ENCODE measurements around the gene NDUFS6.
A peak's percentile ranks its signal among the peaks of the same experiment; 100 is the strongest.

Gene NDUFS6

DNA sequence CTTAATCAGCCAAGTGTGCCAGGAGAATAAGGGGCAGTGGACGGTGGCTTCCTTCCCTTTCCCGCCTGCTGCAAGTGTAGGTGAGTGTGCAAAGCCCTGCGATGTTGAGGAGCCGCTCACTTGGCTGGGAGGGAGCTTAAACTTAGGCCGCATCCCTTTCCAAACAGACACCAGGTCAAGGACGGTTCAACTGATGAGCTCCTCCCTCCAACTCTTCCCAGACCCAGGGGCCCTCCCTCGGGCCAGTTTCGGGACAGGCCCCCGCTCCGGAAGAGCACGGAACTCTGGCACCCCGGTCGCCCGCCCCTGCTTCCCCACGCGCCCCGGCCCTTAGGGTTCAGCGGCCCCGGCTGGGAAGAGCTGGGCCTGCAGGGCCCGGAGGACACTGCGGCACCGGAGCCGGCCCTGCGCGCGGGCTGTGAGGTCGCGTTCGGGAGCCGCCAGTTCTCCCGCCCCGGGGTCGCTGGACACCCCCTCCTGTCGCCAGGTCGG, 2.1 kb upstream of the NDUFS6 start:
- peak overlapping the region; percentile 85 for H3K4me3 ChIP-seq (ENCODE audit: low read length)
- DNase-seq (ENCODE audit: low read depth), result no peak
- TF ChIP-seq, protein P1, sequence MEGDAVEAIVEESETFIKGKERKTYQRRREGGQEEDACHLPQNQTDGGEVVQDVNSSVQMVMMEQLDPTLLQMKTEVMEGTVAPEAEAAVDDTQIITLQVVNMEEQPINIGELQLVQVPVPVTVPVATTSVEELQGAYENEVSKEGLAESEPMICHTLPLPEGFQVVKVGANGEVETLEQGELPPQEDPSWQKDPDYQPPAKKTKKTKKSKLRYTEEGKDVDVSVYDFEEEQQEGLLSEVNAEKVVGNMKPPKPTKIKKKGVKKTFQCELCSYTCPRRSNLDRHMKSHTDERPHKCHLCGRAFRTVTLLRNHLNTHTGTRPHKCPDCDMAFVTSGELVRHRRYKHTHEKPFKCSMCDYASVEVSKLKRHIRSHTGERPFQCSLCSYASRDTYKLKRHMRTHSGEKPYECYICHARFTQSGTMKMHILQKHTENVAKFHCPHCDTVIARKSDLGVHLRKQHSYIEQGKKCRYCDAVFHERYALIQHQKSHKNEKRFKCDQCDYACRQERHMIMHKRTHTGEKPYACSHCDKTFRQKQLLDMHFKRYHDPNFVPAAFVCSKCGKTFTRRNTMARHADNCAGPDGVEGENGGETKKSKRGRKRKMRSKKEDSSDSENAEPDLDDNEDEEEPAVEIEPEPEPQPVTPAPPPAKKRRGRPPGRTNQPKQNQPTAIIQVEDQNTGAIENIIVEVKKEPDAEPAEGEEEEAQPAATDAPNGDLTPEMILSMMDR (conservative IDR thresholded peaks at IDR 0.05; ENCODE audit: low read depth, low read length), result no peak

DNA sequence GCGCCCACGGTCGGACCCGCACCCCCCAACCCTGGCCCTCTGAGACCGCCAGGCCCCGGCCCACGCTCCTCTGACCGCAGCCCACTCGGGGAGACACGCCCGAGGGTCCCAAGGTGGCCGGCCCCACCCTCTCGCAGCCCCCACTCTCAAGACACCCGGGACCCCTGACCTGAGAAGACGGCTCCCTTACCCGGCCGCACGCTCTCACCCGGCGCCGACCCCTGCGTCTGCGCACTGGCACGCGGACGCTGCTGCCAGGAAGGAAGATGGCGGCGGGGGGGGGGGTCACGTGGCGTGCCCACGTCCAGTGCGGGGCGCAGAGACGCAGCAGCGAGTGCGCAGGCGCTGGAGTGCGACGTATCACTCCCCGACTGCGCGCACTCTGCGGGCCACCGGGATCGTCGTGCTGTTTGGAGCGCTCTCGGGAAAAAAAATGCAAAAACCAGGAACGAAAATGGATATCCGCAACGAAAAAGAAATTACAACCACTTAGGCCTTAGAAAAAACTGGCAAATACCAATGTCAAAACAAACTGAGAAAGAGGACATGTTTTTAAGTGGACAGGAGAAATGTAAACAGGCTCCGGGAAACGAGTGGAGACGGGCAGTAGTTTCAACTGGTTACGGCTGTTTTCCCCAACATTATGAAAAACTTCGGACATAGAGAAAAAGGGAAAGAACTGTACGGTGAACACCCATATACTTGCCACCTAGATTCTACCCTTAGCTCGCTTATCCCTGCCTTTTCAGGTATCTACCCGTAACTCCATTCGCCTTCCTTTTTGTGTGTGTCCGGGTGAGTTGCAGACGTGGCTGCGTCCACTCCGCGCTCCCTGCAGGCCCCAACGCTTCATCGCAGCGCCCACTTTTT, 1.4 kb upstream of the NDUFS6 start, which contains the start of gene MRPL36:
MRPL36 (minus strand) TSS at position 236 of the 870 bp plus-strand sequence. CDS start 902 bp downstream, outside the sequence.
- TF ChIP-seq, protein P1 (conservative IDR thresholded peaks at IDR 0.05; ENCODE audit: low read depth, low read length), result no peak
- H3K4me3 ChIP-seq (ENCODE audit: low read length), result peak within 1 kb of the TSS; percentile 85
- DNase-seq (ENCODE audit: low read depth), result peak; percentile 54

DNA sequence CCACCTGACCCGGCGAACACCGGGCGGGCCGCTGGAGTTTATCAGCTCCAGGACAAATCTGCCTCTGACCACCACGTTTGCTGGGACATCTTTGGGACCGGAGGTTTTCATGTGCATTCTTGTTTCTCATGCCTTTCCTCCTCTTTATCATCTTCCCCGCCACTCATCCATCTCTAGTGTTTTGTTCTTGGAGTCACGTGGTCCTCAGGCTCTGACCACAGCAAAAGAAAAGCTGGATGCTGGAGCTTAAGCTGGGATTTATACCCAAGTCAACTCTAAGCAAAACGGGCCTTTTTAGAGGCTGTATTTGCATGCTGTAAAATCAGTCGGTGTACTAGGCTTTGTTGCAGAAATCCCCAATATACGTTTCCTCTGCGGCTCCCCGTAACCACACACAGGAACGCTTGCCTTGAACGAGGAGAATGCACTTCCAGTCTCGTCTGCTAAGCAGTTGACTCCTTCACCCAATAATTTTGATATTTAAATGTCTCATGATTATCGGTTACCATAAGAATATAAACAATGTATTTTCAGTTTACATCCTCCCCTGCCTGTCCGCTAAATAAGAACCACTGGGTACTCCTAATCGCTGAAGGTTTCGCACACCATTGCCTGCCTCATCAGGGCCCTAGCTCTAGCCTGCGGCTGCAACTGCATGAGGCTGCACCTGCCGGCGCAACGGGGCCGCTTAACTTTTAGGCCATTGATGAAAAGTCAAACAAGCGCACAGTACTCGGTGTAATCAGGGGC, 560 bp upstream of the NDUFS6 start:
- no peak for DNase-seq (ENCODE audit: low read depth)
- peak overlapping the region; percentile 85 for H3K4me3 ChIP-seq (ENCODE audit: low read length)
- TF ChIP-seq, protein P1 (conservative IDR thresholded peaks at IDR 0.05; ENCODE audit: low read depth, low read length), result no peak

DNA sequence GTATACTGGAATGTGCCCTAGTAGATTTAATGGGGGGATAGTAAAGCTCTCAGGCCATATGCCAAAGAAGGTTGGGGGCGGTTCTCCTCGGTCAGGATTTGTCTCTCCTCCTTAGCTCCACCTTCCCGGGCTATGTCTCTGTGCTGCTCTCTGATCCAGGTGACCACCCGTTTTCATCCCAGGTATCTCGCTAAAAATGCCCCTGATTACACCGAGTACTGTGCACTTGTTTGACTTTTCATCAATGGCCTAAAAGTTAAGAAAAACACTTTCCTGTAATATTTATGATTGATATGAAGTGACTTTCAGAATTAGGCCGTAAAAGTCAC, 724 bp downstream of the NDUFS6 start:
- H3K4me3 ChIP-seq (ENCODE audit: low read length), result peak overlapping the region; percentile 85
- TF ChIP-seq, protein P1 (conservative IDR thresholded peaks at IDR 0.05; ENCODE audit: low read depth, low read length), result no peak
- DNase-seq (ENCODE audit: low read depth), result no peak

DNA sequence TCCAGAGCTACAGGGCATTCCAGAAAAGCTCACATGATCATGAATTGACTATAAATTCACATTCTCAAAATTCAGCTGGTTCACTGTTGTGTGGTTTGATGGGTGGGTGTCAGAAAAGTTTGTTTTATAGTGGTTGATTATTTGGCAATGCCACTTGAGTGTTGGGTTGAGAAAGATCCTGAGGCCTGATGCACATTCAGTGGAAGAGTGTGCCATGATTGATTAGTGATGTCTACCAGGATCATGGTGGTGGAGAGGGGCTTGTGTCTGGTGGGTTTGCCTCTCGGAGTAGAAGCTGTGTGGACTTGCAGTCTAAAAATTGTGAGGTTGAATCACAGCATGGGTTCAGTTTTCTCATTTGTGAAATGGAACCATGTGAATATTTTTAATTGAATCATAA, 2.0 kb downstream of the NDUFS6 start:
- DNase-seq (ENCODE audit: low read depth), result no peak
- TF ChIP-seq, protein P1 (conservative IDR thresholded peaks at IDR 0.05; ENCODE audit: low read depth, low read length), result no peak
- no peak overlapping the region for H3K4me3 ChIP-seq (ENCODE audit: low read length)

DNA sequence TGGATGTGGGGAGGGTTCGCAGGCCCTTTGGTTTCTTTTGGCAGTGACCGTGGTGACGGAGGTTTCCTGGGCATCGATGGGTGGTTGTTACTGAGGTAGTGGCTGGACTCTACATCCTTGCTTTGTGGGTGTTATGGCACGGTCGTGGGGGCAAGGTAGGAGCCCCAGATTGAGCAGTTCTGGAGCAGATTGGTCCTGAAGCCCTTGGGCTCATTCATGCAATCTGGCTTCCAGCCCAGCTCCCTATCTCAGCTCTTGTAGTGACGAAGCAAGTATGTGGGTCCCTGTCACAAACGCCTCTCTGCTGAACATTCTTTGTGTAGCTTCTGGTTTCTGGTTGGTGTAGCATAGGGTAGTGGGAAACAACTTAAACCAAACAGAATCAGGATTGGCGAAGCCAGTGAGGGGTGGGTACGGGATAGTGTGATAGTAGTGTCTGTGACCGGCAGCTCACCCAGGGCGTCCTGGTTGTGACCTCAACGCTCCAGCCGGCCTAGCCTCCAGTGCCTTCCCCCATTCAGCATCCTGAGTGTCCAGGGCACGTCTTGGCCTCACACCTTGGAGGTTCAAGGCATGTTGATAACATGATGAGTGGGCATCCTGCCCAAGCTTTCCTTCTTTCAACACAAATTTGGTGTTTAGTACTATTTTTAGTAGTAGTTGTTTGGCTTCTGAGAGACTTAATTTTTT, 2.9 kb downstream of the NDUFS6 start:
- DNase-seq (ENCODE audit: low read depth), result no peak
- TF ChIP-seq, protein P1 (conservative IDR thresholded peaks at IDR 0.05; ENCODE audit: low read depth, low read length), result no peak
- H3K4me3 ChIP-seq (ENCODE audit: low read length), result no peak overlapping the region

All from retinal pigment epithelial cell (primary cell).